GM23248 (cell line): ENCODE results near the gene CCDC85C. TPM values are rescaled to one million over a fixed set of nuclear protein-coding genes. Genes with fewer than 3 reads are reported as not detected.

Experiments
- DNase-seq: peaks from one replicate; pipeline ENCODE4 v3.0.0-alpha.2; 2015
- H2AFZ ChIP-seq: fragments of 200-600 bp; sonication (generic); 2 replicates; pipeline ENCODE4 v1.6.1; 2016; ENCODE audit warnings: antibody characterized with exemption
- H3F3A ChIP-seq: fragments of 200-600 bp; sonication (generic); 2 replicates; pipeline ENCODE4 v1.6.1; 2016; ENCODE audit warnings: mild to moderate bottlenecking, antibody characterized with exemption, mixed run types; ENCODE audit not compliant: insufficient read depth
- H3K27ac ChIP-seq: fragments of 200-600 bp; sonication (generic); 2 replicates; pipeline ENCODE4 v1.5.1; 2016; ENCODE audit warnings: mild to moderate bottlenecking
- H3K27me3 ChIP-seq: fragments of 200-600 bp; sonication (generic); replicated peaks from 2 replicates; pipeline ENCODE4 v1.6.1; 2016; ENCODE audit warnings: mild to moderate bottlenecking; ENCODE audit not compliant: insufficient read depth
- H3K36me3 ChIP-seq: fragments of 200-600 bp; sonication (generic); 2 replicates; pipeline ENCODE4 v1.6.1; 2016; ENCODE audit warnings: low read depth, mild to moderate bottlenecking
- H3K4me1 ChIP-seq: fragments of 200-600 bp; sonication (generic); 2 replicates; pipeline ENCODE4 v1.6.1; 2016; ENCODE audit warnings: mild to moderate bottlenecking; ENCODE audit not compliant: insufficient read depth
- H3K4me2 ChIP-seq: fragments of 200-600 bp; sonication (generic); one replicate; pipeline ENCODE4 v1.6.1; 2016; ENCODE audit warnings: mild to moderate bottlenecking; ENCODE audit not compliant: unreplicated experiment
- H3K4me3 ChIP-seq: fragments of 200-600 bp; sonication (generic); 2 replicates; pipeline ENCODE4 v1.5.1; 2016; ENCODE audit warnings: mild to moderate bottlenecking
- H3K79me2 ChIP-seq: fragments of 200-600 bp; sonication (generic); 2 replicates; pipeline ENCODE4 v1.6.1; 2016; ENCODE audit warnings: mild to moderate bottlenecking; ENCODE audit not compliant: insufficient read depth
- H3K9ac ChIP-seq: fragments of 200-600 bp; sonication (generic); 2 replicates; pipeline ENCODE4 v1.6.1; 2016; ENCODE audit warnings: mild to moderate bottlenecking
- H3K9me2 ChIP-seq: fragments of 200-600 bp; sonication (generic); 2 replicates; pipeline ENCODE4 v1.6.1; 2016; ENCODE audit warnings: mixed run types, mild to moderate bottlenecking, moderate library complexity; ENCODE audit not compliant: insufficient read depth
- H3K9me3 ChIP-seq: fragments of 200-600 bp; sonication (generic); one replicate; pipeline ENCODE4 v1.6.1; 2017; ENCODE audit warnings: low read depth
- H4K20me1 ChIP-seq: fragments of 200-600 bp; sonication (generic); 2 replicates; pipeline ENCODE4 v1.6.0; 2016; ENCODE audit not compliant: insufficient read depth
- EZH2 ChIP-seq: fragments of 200-600 bp; sonication (generic); IDR thresholded peaks from 2 replicates; pipeline ENCODE4 v1.6.1; 2018; ENCODE audit warnings: antibody characterized with exemption, mild to moderate bottlenecking; ENCODE audit not compliant: insufficient read depth, poor library complexity, severe bottlenecking
- EZH2phosphoT487 ChIP-seq: fragments of 200-600 bp; sonication (generic); IDR thresholded peaks from 2 replicates; pipeline ENCODE4 v1.6.1; 2018; ENCODE audit warnings: antibody characterized with exemption, moderate library complexity, mild to moderate bottlenecking, low read depth; ENCODE audit not compliant: insufficient read depth
- WGBS, 2 experiments: methylation state at CpG; one replicate each; pipeline ENCODE4 v1.1.6; 2015 to 2017; ENCODE audit warnings: low lambda C conversion rate in 2 of 2, low coverage in 1 of 2; ENCODE audit errors: missing lambda C conversion rate in 2 of 2; 5-methylcytosine and 5-hydroxymethylcytosine counted together
- in situ Hi-C: fragments of 300-500 bp; cut with MboI; formaldehyde crosslinking; loops from 2 replicates; pipeline ENCODE4 v1.15.0; 2020
- polyA plus RNA-seq: library from polyadenylated mRNA; unstranded; fragments of >200 nt; fragmentation: Nextera tagmentation; extraction: Ambion mirVana; gene quantifications from 2 replicates; pipeline ENCODE4 v1.2.1, GENCODE V29; 2016
- total RNA-seq: library from RNA; depleted of rRNA; stranded (reverse); fragments of >200 nt; shearing (Covaris generic); gene quantifications from 2 replicates; pipeline ENCODE4 v1.2.3, GENCODE V29; 2014

CCDC85C gene
- total and polyA plus RNA-seq, 2 experiments from 2014 or later = 0.68 to 11.0 TPM

DNA sequence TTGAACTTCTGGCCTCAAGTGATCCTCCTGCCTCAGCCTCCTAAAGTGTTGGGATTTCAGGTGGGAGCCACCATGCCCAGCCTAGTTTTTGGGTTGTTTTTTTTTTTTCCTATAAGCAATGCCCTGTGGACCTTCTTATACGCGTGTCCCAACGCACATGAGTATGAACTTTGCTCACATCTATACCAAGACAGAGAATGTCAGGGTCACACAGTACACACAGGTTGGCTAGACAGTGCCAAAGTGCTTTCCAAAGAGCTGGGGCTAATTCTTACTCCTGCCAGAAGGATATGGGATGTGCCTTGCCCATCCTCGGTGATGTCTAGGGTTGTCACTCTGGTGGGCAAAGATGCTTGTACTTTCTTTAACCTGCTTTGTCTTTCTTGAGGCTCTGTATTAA is 7.6 kb upstream of the CCDC85C start:
- no peak overlapping the region for H3K27ac ChIP-seq
- H3K4me3 ChIP-seq = no peak overlapping the region
- H3K36me3 ChIP-seq = no peaks in the 10 kb centered on the region
- no peaks in the 10 kb centered on the region for H4K20me1 ChIP-seq
- no peak overlapping the region for H3K4me2 ChIP-seq
- WGBS, 2 experiments = 83 to 90% methylated on average over 4 of the region's 4 CpGs
- H3K27me3 ChIP-seq = no peaks in the 10 kb centered on the region
- no peaks in the 10 kb centered on the region for H3F3A ChIP-seq
- TF ChIP-seq EZH2 (no peak), EZH2phosphoT487 (no peak)
- H3K4me1 ChIP-seq = peaks cover 10% of the 10 kb centered on the region; the same call in 1 of the 2 replicates
- in situ Hi-C loops = no loop called here
- no peaks in the 10 kb centered on the region for H3K9me2 ChIP-seq
- no peak for DNase-seq
- H3K9me3 ChIP-seq = no peaks in the 10 kb centered on the region
- H3K79me2 ChIP-seq = no peaks in the 10 kb centered on the region
- H3K9ac ChIP-seq = no peak overlapping the region
- H2AFZ ChIP-seq = no peak overlapping the region

DNA sequence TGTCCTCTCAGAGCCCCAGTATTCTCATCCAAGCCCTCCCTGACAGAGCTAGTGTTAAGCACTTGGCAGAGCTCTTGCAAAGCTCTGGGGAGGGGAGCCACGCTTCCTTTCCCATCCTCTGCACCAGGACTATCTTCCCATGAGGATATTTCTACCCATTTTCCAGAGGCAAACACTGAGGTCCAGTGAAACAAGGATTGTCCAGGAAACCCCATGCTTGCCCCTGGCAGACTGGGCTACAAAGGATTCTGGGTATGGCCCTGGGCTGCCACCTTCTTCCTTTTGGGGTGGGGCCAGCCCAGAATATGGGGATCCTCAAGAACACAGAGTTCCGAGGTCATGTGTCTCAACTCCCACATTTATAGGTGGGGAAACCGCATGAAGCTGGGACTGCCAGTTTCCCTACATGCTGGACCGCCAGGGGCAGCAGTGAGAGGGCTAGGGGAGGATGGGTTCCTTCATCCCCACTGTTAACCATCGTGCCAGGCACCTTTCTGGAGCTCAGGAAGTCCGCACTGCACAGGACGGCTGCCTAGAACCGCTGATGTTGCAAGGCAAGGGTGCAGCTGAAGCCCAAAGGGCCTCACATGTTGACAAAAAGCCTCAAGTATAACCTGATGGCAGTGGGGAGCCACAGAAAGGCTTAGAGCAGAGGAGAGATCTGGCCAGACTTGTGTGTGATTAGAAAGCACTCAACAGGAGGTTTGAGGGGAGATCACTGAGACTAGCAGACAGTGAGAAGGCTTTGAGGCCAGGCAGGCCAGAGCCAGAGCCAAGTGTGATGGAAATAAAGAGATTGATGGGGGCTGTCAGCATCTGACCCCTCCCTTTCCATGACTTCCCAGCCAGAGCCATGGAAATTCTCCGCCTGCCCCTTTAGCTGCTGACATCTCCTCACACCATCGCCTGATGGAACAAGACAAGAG is 5.5 kb upstream of the CCDC85C start:
- TF ChIP-seq EZH2phosphoT487 (no peak), EZH2 (no peak)
- in situ Hi-C loops = no loop called here
- Histone ChIP-seq H3K4me3 (no peak overlapping the region), H3F3A (no peaks in the 10 kb centered on the region), H3K36me3 (no peaks in the 10 kb centered on the region), H2AFZ (no peak overlapping the region), H3K4me2 (no peak overlapping the region), H3K4me1 (peaks cover 14% of the 10 kb centered on the region; the same call in 1 of the 2 replicates), H3K9ac (no peak overlapping the region), H3K9me3 (no peaks in the 10 kb centered on the region), H3K27ac (no peak overlapping the region), H3K79me2 (no peaks in the 10 kb centered on the region), H3K9me2 (no peaks in the 10 kb centered on the region), H3K27me3 (no peaks in the 10 kb centered on the region), H4K20me1 (no peaks in the 10 kb centered on the region)
- DNase-seq = no peak
- 68 to 73% methylated on average over 10 of the region's 10 CpGs for WGBS, 2 experiments

DNA sequence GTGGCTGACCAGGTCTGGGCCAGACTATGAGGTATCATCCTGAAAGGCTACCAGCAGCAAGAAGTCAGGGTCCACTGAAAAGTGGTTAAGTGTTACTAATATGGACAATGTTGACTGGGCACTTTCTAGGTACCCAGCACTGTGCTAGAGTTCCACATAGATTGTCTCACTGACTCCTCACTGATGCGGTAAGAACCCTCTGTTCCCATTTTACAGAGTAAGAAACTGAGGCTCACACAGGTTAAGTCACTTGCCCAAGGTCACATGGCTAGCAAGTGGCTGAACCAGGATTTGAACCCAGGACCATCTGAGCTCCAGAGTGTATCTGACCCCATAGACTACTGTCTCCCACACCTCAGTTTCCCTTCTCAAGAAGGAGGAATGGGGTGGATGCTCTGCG is 4.6 kb upstream of the CCDC85C start:
- Histone ChIP-seq H3K27ac (no peak overlapping the region), H3K9ac (no peak overlapping the region), H3K9me2 (no peaks in the 10 kb centered on the region), H3K4me2 (no peak overlapping the region), H2AFZ (no peak overlapping the region), H3K79me2 (no peaks in the 10 kb centered on the region), H3K27me3 (no peaks in the 10 kb centered on the region), H3F3A (no peaks in the 10 kb centered on the region), H3K36me3 (no peaks in the 10 kb centered on the region), H3K4me3 (no peak overlapping the region), H3K9me3 (no peaks in the 10 kb centered on the region), H3K4me1 (peaks cover 14% of the 10 kb centered on the region; the same call in 1 of the 2 replicates), H4K20me1 (no peaks in the 10 kb centered on the region)
- DNase-seq = no peak
- in situ Hi-C loops = no loop called here
- TF ChIP-seq EZH2 (no peak), EZH2phosphoT487 (no peak)
- WGBS, 2 experiments = 100% methylated on average over 2 of the region's 2 CpGs

DNA sequence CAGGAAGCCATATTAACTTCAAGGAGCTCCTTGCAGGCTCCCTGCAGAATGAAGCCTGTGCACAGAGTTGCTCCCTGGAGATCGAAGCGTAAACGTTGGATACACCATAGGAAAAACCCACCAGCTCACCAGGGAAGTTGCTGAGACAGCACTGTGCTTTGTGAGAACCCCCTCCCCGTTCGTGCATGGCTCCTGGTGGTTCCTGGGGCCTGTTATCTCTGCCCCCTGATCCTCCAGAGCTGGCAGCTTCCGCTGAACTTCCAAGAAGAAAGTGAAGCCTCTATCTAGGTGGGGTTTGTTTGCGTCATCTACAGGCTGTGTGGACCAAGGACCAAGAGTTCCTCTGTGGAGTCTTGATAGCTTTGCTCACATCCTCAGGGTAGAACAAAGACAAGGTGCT is 2.4 kb upstream of the CCDC85C start:
- Histone ChIP-seq H3K79me2 (peaks cover 3% of the 10 kb centered on the region), H3K9me3 (no peaks in the 10 kb centered on the region), H3K9me2 (no peaks in the 10 kb centered on the region), H3F3A (no peaks in the 10 kb centered on the region), H3K4me1 (peaks cover 11% of the 10 kb centered on the region), H3K4me3 (no peak overlapping the region), H3K36me3 (no peaks in the 10 kb centered on the region), H2AFZ (no peak overlapping the region), H3K9ac (no peak overlapping the region), H4K20me1 (no peaks in the 10 kb centered on the region), H3K4me2 (no peak overlapping the region), H3K27me3 (no peaks in the 10 kb centered on the region), H3K27ac (no peak overlapping the region)
- in situ Hi-C loops = no loop called here
- TF ChIP-seq EZH2phosphoT487 (no peak), EZH2 (no peak)
- WGBS, 2 experiments = 72 to 76% methylated on average over 7 of the region's 7 CpGs
- no peak for DNase-seq
